ENCODE results near the gene CKAP5. TPM values are rescaled to one million over a fixed set of nuclear protein-coding genes. Genes with fewer than 3 reads are reported as not detected.

Gene CKAP5
- polyA plus RNA-seq, 1 donor (not counting 4 experiments of a cell fraction or from before 2014, with no cell fraction given): 96.4 TPM

DNA sequence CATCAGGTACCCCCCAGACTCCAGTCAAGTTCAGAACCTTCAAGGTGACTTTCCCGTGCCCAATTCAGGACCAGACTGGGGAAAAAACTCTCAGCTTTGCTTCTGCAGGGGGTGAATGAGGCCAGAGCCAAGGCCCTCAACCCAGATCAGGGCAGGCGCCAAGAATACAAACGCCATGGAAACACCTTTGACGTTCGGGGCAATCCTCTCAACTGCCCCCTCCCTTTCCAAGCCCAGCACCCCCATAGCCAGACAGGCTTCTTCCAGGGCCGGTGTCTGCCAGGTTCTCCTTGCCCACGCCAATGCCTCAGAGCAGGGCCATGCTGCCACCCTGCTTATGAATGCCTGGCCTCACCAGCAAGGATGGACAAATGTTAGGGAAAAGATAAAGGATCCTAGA, 151.5 kb downstream of the CKAP5 start:
- FAIRE-seq (no peak), DNase-seq (ENCODE audit: low read depth, low spot score) (no peak)
- Histone ChIP-seq H3K4me1 (ENCODE audit: control insufficient read depth, extremely low read depth, insufficient read depth, low read length) (peaks cover 8% of the 10 kb centered on the region), H3K4me3 (ENCODE audit: control insufficient read depth in 2 of 3, extremely low read depth in 1 of 3, insufficient read depth in 2 of 3, low read depth in 1 of 3, low read length in 3 of 3) (no peak overlapping the region), H3K36me3 (ENCODE audit: control insufficient read depth in 2 of 2, extremely low read depth in 1 of 2, insufficient read depth in 2 of 2, low read length in 2 of 2) (peaks cover 21 to 32% of the 10 kb centered on the region in 2 experiments), H3K79me2 (ENCODE audit: control insufficient read depth, insufficient read depth, low read length) (peaks cover 24% of the 10 kb centered on the region), H3K27me3 (ENCODE audit: control insufficient read depth, extremely low read depth, insufficient read depth, low read length) (no peaks in the 10 kb centered on the region), H2AFZ (ENCODE audit: control insufficient read depth, low read length) (no peak overlapping the region), H3K9me3 (ENCODE audit: control insufficient read depth, low read depth, low read length) (no peaks in the 10 kb centered on the region), H3K9me1 (ENCODE audit: control insufficient read depth, extremely low read depth, insufficient read depth, low read length) (no peaks in the 10 kb centered on the region), H3K9ac (ENCODE audit: control insufficient read depth, extremely low read depth, insufficient read depth, low read length) (no peak overlapping the region), H4K20me1 (ENCODE audit: control insufficient read depth, extremely low read depth, insufficient read depth, low read length) (no peaks in the 10 kb centered on the region), H3K4me2 (ENCODE audit: control insufficient read depth, extremely low read depth, insufficient read depth, low read depth, low read length) (no peak overlapping the region), H3K27ac (ENCODE audit: control insufficient read depth, insufficient read depth, low read length) (no peak overlapping the region)
- TF ChIP-seq, protein P1, sequence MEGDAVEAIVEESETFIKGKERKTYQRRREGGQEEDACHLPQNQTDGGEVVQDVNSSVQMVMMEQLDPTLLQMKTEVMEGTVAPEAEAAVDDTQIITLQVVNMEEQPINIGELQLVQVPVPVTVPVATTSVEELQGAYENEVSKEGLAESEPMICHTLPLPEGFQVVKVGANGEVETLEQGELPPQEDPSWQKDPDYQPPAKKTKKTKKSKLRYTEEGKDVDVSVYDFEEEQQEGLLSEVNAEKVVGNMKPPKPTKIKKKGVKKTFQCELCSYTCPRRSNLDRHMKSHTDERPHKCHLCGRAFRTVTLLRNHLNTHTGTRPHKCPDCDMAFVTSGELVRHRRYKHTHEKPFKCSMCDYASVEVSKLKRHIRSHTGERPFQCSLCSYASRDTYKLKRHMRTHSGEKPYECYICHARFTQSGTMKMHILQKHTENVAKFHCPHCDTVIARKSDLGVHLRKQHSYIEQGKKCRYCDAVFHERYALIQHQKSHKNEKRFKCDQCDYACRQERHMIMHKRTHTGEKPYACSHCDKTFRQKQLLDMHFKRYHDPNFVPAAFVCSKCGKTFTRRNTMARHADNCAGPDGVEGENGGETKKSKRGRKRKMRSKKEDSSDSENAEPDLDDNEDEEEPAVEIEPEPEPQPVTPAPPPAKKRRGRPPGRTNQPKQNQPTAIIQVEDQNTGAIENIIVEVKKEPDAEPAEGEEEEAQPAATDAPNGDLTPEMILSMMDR (optimal IDR thresholded peaks at IDR 0.05 in 1 of 3, IDR thresholded peaks at IDR 0.05 in 1 of 3, conservative IDR thresholded peaks at IDR 0.05 in 1 of 3; ENCODE audit: extremely low read depth in 1 of 3, insufficient read depth in 2 of 3, low read length in 3 of 3): no peak
- TF ChIP-seq EZH2 (IDR thresholded peaks at IDR 0.05; ENCODE audit: low read length): no peak
- dilution Hi-C loops (cut with MboI; ENCODE audit: extremely low pct_ligation_motif_present, low sequenced_read_pairs): no loop called here

DNA sequence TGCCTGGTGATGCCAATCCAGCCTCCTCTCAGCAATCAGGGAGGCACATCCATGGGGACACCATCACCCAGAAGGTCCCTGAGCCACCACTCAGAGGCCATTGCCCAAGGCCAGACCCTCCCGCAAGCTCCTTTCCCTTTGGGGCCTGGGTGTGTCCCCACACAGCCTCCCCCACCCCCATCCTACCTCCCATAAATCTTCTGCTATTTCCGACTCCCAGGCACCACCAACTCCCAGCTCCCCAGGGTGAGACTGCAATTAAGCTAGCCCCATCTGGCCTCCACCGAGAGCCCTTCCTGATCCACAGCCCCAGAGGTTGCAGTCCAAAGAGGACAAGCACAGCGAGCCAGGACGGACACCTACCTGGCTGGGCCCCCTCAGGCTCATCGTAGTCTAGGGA, 152.0 kb downstream of the CKAP5 start:
- H3K4me3 ChIP-seq (ENCODE audit: control insufficient read depth in 2 of 3, extremely low read depth in 1 of 3, insufficient read depth in 2 of 3, low read depth in 1 of 3, low read length in 3 of 3): no peak overlapping the region
- H3K79me2 ChIP-seq (ENCODE audit: control insufficient read depth, insufficient read depth, low read length): peaks cover 20% of the 10 kb centered on the region
- FAIRE-seq: no peak
- no peak overlapping the region for H3K4me2 ChIP-seq (ENCODE audit: control insufficient read depth, extremely low read depth, insufficient read depth, low read depth, low read length)
- no peak for TF ChIP-seq EZH2 (IDR thresholded peaks at IDR 0.05; ENCODE audit: low read length)
- TF ChIP-seq, protein P1 (optimal IDR thresholded peaks at IDR 0.05 in 1 of 3, IDR thresholded peaks at IDR 0.05 in 1 of 3, conservative IDR thresholded peaks at IDR 0.05 in 1 of 3; ENCODE audit: extremely low read depth in 1 of 3, insufficient read depth in 2 of 3, low read length in 3 of 3): no peak
- no peak overlapping the region for H2AFZ ChIP-seq (ENCODE audit: control insufficient read depth, low read length)
- H3K27ac ChIP-seq (ENCODE audit: control insufficient read depth, insufficient read depth, low read length): no peak overlapping the region
- no peaks in the 10 kb centered on the region for H4K20me1 ChIP-seq (ENCODE audit: control insufficient read depth, extremely low read depth, insufficient read depth, low read length)
- peaks cover 21 to 33% of the 10 kb centered on the region in 2 experiments for H3K36me3 ChIP-seq (ENCODE audit: control insufficient read depth in 2 of 2, extremely low read depth in 1 of 2, insufficient read depth in 2 of 2, low read length in 2 of 2)
- DNase-seq (ENCODE audit: low read depth, low spot score): no peak
- no peaks in the 10 kb centered on the region for H3K9me3 ChIP-seq (ENCODE audit: control insufficient read depth, low read depth, low read length)
- no peak overlapping the region for H3K9ac ChIP-seq (ENCODE audit: control insufficient read depth, extremely low read depth, insufficient read depth, low read length)
- H3K4me1 ChIP-seq (ENCODE audit: control insufficient read depth, extremely low read depth, insufficient read depth, low read length): peaks cover 3% of the 10 kb centered on the region
- H3K27me3 ChIP-seq (ENCODE audit: control insufficient read depth, extremely low read depth, insufficient read depth, low read length): no peaks in the 10 kb centered on the region
- no peaks in the 10 kb centered on the region for H3K9me1 ChIP-seq (ENCODE audit: control insufficient read depth, extremely low read depth, insufficient read depth, low read length)
- dilution Hi-C loops (cut with MboI; ENCODE audit: extremely low pct_ligation_motif_present, low sequenced_read_pairs): no loop called here
